SK-N-SH (cell line): ENCODE data around the gene UST. TPM values are rescaled to one million over a fixed set of nuclear protein-coding genes. Genes with fewer than 3 reads are reported as not detected.

Experiments
- CTCF ChIA-PET: fragments of 300-600, 350-600 bp; formaldehyde crosslinking; extraction: SDS; loops from one replicate; lab custom pipeline; 2021; lab: Yijun Ruan, JAX
- POLR2A ChIA-PET: fragments of 350-600 bp; sonication (Branson Sonifier 250); formaldehyde crosslinking; extraction: SDS; loops from one replicate; lab custom pipeline; 2020; ENCODE audit warnings: antibody characterized with exemption, inconsistent platforms; lab: Yijun Ruan, JAX
- DNase-seq: peaks from one replicate; pipeline ENCODE4 v3.0.0; 2012
- H2AFZ ChIP-seq: fragments of 200-600 bp; sonication (generic); 2 replicates; pipeline ENCODE4 v1.8.1; 2016; ENCODE audit warnings: antibody characterized with exemption, mild to moderate bottlenecking, low read depth
- H3F3A ChIP-seq: fragments of 200-600 bp; sonication (generic); replicated peaks from 2 replicates; pipeline ENCODE3; 2016; ENCODE audit warnings: antibody characterized with exemption, mild to moderate bottlenecking; ENCODE audit not compliant: insufficient read depth
- H3K27ac ChIP-seq, 2 experiments: fragments of 200-500 bp in 1 of 2; fragments of 200-600 bp in 1 of 2; sonication (Bioruptor generic) in 1 of 2; sonication (generic), shearing (Covaris generic) in 1 of 2; 2 replicates each; pipeline versions ENCODE4 v1.5.1 to v1.6.1; 2014 to 2016; ENCODE audit warnings: low read depth in 2 of 2, inconsistent platforms in 1 of 2, low read length in 1 of 2, mild to moderate bottlenecking in 1 of 2, mixed read lengths in 1 of 2
- H3K27me3 ChIP-seq: fragments of 200-600 bp; sonication (generic), shearing (Covaris generic); 2 replicates; pipeline ENCODE4 v1.6.1; 2016; ENCODE audit warnings: mixed run types; ENCODE audit not compliant: insufficient read depth
- H3K36me3 ChIP-seq, 2 experiments: fragments of 200-500 bp in 1 of 2; fragments of 200-600 bp in 1 of 2; sonication (Bioruptor generic) in 1 of 2; sonication (generic) in 1 of 2; replicated peaks in 1 of 2; 2 replicates each; pipeline versions ENCODE3 to v1.5.1; 2014 to 2016; ENCODE audit warnings: low read length in 1 of 2, mild to moderate bottlenecking in 1 of 2; ENCODE audit not compliant: insufficient read depth in 2 of 2, control insufficient read depth in 1 of 2
- H3K4me1 ChIP-seq, 2 experiments: fragments of 200-500 bp in 1 of 2; fragments of 200-600 bp in 1 of 2; sonication (Bioruptor generic) in 1 of 2; sonication (generic), shearing (Covaris generic) in 1 of 2; 2 replicates each; pipeline versions ENCODE4 v1.5.1 to v1.6.1; 2014 to 2016; ENCODE audit warnings: low read depth in 1 of 2, low read length in 1 of 2, mixed run types in 1 of 2; ENCODE audit not compliant: insufficient read depth in 2 of 2, control insufficient read depth in 1 of 2
- H3K4me2 ChIP-seq: fragments of 200-600 bp; sonication (generic), shearing (Covaris generic); 2 replicates; pipeline ENCODE4 v1.6.1; 2017; ENCODE audit warnings: mixed run types
- H3K4me3 ChIP-seq, 2 experiments: fragments of 200-500 bp in 1 of 2; fragments of 200-600 bp in 1 of 2; sonication (Bioruptor generic) in 1 of 2; sonication (generic), shearing (Covaris generic) in 1 of 2; 2 replicates each; pipeline versions ENCODE4 v1.5.1 to v1.8.1; 2014 to 2016; ENCODE audit warnings: low read depth in 2 of 2, inconsistent platforms in 1 of 2, low read length in 1 of 2, mild to moderate bottlenecking in 1 of 2, mixed read lengths in 1 of 2, moderate library complexity in 1 of 2
- H3K79me2 ChIP-seq: fragments of 200-600 bp; sonication (generic); 2 replicates; pipeline ENCODE4 v1.8.1; 2017; ENCODE audit warnings: mild to moderate bottlenecking; ENCODE audit not compliant: insufficient read depth
- H3K9ac ChIP-seq: fragments of 200-600 bp; sonication (generic); 2 replicates; pipeline ENCODE4 v1.6.1; 2017; ENCODE audit warnings: mixed run types
- H3K9me2 ChIP-seq: fragments of 200-600 bp; sonication (generic); 2 replicates; pipeline ENCODE4 v1.6.1; 2017; ENCODE audit warnings: mixed run types
- H3K9me3 ChIP-seq: fragments of 200-600 bp; sonication (generic); 2 replicates; pipeline ENCODE4 v1.6.1; 2017; ENCODE audit warnings: mixed run types, mild to moderate bottlenecking, moderate library complexity
- H4K20me1 ChIP-seq: fragments of 200-600 bp; sonication (generic); 2 replicates; pipeline ENCODE4 v1.6.1; 2017; ENCODE audit warnings: mild to moderate bottlenecking, mixed run types; ENCODE audit not compliant: insufficient read depth
- CHD2 ChIP-seq: fragments of 150-350 bp; IDR thresholded peaks from 2 replicates; pipeline ENCODE4 v1.6.1; 2018; ENCODE audit warnings: low read length; ENCODE audit not compliant: partially characterized antibody
- CTCF ChIP-seq: fragments of 200-600 bp; sonication (generic); IDR thresholded peaks from 2 replicates; pipeline ENCODE4 v1.6.1; 2017; ENCODE audit warnings: antibody characterized with exemption, mild to moderate bottlenecking, moderate library complexity
- JUND ChIP-seq: IDR thresholded peaks from 2 replicates; pipeline ENCODE4 v1.4.0; 2012
- MXI1 ChIP-seq: IDR thresholded peaks from 2 replicates; pipeline ENCODE4 v1.6.1; 2012; ENCODE audit warnings: mild to moderate bottlenecking, low read depth, low read length, improper control_type of control experiment
- RAD21 ChIP-seq: IDR thresholded peaks from 2 replicates; pipeline ENCODE4 v1.6.1; 2012; ENCODE audit warnings: mild to moderate bottlenecking, low read length
- RXRA ChIP-seq: IDR thresholded peaks from 2 replicates; pipeline ENCODE4 v1.4.0; 2012; ENCODE audit warnings: low read depth, mild to moderate bottlenecking, borderline replicate concordance
- SMC3 ChIP-seq: IDR thresholded peaks from 2 replicates; pipeline ENCODE4 v1.6.1; 2012; ENCODE audit warnings: low read depth, low read length, improper control_type of control experiment
- USF2 ChIP-seq: fragments of 150-350 bp; IDR thresholded peaks from 2 replicates; pipeline ENCODE4 v1.6.1; 2017; ENCODE audit warnings: antibody characterized with exemption, low read length, low read depth, borderline replicate concordance
- WGBS: methylation state at CpG from one replicate; pipeline ENCODE4 v1.1.6; 2017; ENCODE audit warnings: low lambda C conversion rate; 5-methylcytosine and 5-hydroxymethylcytosine counted together
- polyA plus RNA-seq, 3 experiments: library from polyadenylated mRNA; depleted of rRNA; stranded (reverse); fragments of >200 nt; gene quantifications; 2 replicates each; pipeline ENCODE4 v1.2.3, GENCODE V29; 2012

UST gene
- polyA plus RNA-seq, 1 of the 3 experiments (the other 2 are of a cell fraction): 1.7 TPM

- Histone ChIP-seq H4K20me1 (no peaks in the 10 kb centered on the region), H3K9me2 (no peaks in the 10 kb centered on the region), H3K36me3 (peaks cover 0 to 12% of the 10 kb centered on the region in 2 experiments), H2AFZ (no peak overlapping the region), H3K27ac (peak overlapping the region in 1 of 2 experiments; percentile 36; a peak in 1 of 4 replicates), H3K4me3 (no peak overlapping the region), H3K9me3 (no peaks in the 10 kb centered on the region), H3F3A (peaks cover 33% of the 10 kb centered on the region), H3K27me3 (no peaks in the 10 kb centered on the region), H3K9ac (no peak overlapping the region), H3K4me1 (peaks cover 4 to 9% of the 10 kb centered on the region in 2 experiments; a peak in 3 of 4 replicates), H3K4me2 (no peak overlapping the region), H3K79me2 (peaks cover 16% of the 10 kb centered on the region)
- WGBS: 75% methylated on average over 1 of the region's 1 CpG
- DNase-seq: no peak
- CTCF ChIA-PET: interaction anchor here (0.7 to 3.5 kb wide), 8 partner anchors 10 to 496 kb away, joined by 3 to 42 read pairs (median 8); no protein-coding TSS in a partner anchor
- POLR2A ChIA-PET: no interaction called here
- no peak for TF ChIP-seq CHD2
- no peak for TF ChIP-seq JUND
- TF ChIP-seq, all 33 proteins: peak for 0
These were observed 280.7 kb downstream of the UST start for GRCh38 chr6:149027484-149027883.

GRCh38 chr6:149028767-149029405 is 282.1 kb downstream of the UST start:
- peaks cover 0 to 12% of the 10 kb centered on the region in 2 experiments for H3K36me3 ChIP-seq
- H3K9me2 ChIP-seq: no peaks in the 10 kb centered on the region
- peaks cover 16% of the 10 kb centered on the region for H3K79me2 ChIP-seq
- POLR2A ChIA-PET: no interaction called here
- H3K4me3 ChIP-seq: no peak overlapping the region; a peak in 1 of 4 replicates
- H3K27me3 ChIP-seq: no peaks in the 10 kb centered on the region
- DNase-seq: peak; percentile 67
- H4K20me1 ChIP-seq: no peaks in the 10 kb centered on the region
- peak overlapping the region; percentile 11; the same call in 1 of the 2 replicates for H3K9ac ChIP-seq
- H3F3A ChIP-seq: peaks cover 45% of the 10 kb centered on the region
- CTCF ChIA-PET: interaction anchor here (0.6 to 6.0 kb wide), 48 partner anchors 9 to 517 kb away, joined by 3 to 104 read pairs (median 4); partner anchors contain the start of gene PPIL4
- 5% methylated on average over 6 of the region's 6 CpGs for WGBS
- no peak overlapping the region for H3K4me2 ChIP-seq
- H3K9me3 ChIP-seq: no peaks in the 10 kb centered on the region
- no peak overlapping the region for H3K27ac ChIP-seq
- peaks cover 11 to 13% of the 10 kb centered on the region in 2 experiments for H3K4me1 ChIP-seq
- no peak overlapping the region for H2AFZ ChIP-seq
- no peak for TF ChIP-seq USF2
- peak; percentile 70 for TF ChIP-seq CTCF
- 0 out of 2 replicates have a peak, but pooled peaks have one; percentile 29 for TF ChIP-seq MXI1
- TF ChIP-seq RXRA: no peak
- peak; percentile 86 for TF ChIP-seq SMC3
- TF ChIP-seq RAD21: peak; percentile 96
